ENCODE results near the gene MCTP2.

The MCTP2 gene

DNA sequence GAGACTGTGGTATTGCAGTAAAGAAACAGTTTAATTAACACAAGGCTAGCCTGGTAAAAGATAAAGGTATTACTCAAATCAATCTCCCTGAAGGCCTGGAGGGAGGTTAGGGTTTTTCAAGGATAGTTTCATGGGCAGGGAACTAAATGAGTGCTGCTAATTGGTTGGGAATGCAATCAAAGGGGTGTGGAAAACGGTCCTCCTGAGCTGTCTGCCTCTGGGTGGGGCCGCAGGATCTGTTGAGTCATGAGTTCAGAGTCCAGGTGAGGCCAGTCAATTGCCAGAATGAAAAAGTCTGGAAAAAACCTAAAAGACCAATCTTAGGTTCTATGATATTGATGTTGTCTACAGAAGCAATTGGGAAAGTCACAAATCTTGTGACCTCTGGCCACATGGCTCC lies 293.2 kb downstream of the MCTP2 start:
- no peak overlapping the region for H3K4me2 ChIP-seq (ENCODE audit: low read length)
- no peak overlapping the region for H3K27ac ChIP-seq (ENCODE audit: low read depth, low read length)
- H3F3A ChIP-seq (ENCODE audit: control insufficient read depth, insufficient read depth) = no peaks in the 10 kb centered on the region
- H4K20me1 ChIP-seq (ENCODE audit: control insufficient read depth, insufficient read depth, low read depth, low read length) = no peaks in the 10 kb centered on the region
- no peaks in the 10 kb centered on the region for H3K36me3 ChIP-seq (ENCODE audit: control insufficient read depth, low read length)
- no peaks in the 10 kb centered on the region for H3K79me2 ChIP-seq (ENCODE audit: control insufficient read depth, low read length)
- H3K4me1 ChIP-seq (ENCODE audit: control insufficient read depth, low read length) = no peaks in the 10 kb centered on the region
- no peaks in the 10 kb centered on the region for H3K27me3 ChIP-seq (ENCODE audit: control insufficient read depth, low read length)
- no peak overlapping the region for H3K4me3 ChIP-seq (ENCODE audit: low read length)
- no peak for TF ChIP-seq EZH2phosphoT487 (IDR thresholded peaks at IDR 0.05; ENCODE audit: borderline replicate concordance, low read length)
- TF ChIP-seq, protein P1, sequence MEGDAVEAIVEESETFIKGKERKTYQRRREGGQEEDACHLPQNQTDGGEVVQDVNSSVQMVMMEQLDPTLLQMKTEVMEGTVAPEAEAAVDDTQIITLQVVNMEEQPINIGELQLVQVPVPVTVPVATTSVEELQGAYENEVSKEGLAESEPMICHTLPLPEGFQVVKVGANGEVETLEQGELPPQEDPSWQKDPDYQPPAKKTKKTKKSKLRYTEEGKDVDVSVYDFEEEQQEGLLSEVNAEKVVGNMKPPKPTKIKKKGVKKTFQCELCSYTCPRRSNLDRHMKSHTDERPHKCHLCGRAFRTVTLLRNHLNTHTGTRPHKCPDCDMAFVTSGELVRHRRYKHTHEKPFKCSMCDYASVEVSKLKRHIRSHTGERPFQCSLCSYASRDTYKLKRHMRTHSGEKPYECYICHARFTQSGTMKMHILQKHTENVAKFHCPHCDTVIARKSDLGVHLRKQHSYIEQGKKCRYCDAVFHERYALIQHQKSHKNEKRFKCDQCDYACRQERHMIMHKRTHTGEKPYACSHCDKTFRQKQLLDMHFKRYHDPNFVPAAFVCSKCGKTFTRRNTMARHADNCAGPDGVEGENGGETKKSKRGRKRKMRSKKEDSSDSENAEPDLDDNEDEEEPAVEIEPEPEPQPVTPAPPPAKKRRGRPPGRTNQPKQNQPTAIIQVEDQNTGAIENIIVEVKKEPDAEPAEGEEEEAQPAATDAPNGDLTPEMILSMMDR (IDR thresholded peaks at IDR 0.05; ENCODE audit: low read depth, low read length, poor library complexity, severe bottlenecking) = no peak
- no peaks in the 10 kb centered on the region for H3K9me3 ChIP-seq (ENCODE audit: control insufficient read depth, insufficient read depth, low read length)
- no peaks in the 10 kb centered on the region for H3K9me2 ChIP-seq (replicated peaks; ENCODE audit: control insufficient read depth, low read length)

DNA sequence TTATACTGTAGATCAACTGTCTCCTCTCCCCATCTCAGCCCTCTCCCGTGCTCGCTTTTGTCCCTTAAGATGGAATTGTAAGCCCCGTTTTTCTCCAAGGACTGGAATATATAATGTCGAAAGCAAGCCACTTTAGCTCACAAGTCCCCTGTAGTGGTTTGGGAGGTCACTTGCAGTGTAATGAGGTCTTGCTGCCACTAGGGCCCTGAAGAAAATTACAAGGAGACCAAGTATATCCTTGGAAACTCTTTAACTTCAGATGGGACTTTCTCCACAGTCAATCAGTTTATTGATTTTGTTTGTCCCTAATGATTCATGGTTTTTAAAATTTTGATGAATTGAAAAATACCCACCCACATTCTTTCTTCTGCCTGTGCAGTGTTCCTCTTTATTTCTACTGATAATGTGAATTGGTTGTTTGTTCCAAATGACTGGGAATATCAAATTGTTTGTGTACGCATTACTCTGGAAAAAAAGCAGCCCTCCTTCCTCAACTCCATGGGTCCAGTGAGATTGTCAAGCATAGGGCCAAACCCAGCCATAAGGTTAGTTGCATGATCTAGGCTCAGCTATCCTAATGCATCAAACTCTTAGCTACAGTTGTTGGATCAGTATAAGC lies 294.8 kb downstream of the MCTP2 start:
- no peak overlapping the region for H3K4me2 ChIP-seq (ENCODE audit: low read length)
- no peaks in the 10 kb centered on the region for H3K27me3 ChIP-seq (ENCODE audit: control insufficient read depth, low read length)
- H3K27ac ChIP-seq (ENCODE audit: low read depth, low read length) = no peak overlapping the region
- no peaks in the 10 kb centered on the region for H4K20me1 ChIP-seq (ENCODE audit: control insufficient read depth, insufficient read depth, low read depth, low read length)
- H3K36me3 ChIP-seq (ENCODE audit: control insufficient read depth, low read length) = no peaks in the 10 kb centered on the region
- no peaks in the 10 kb centered on the region for H3K79me2 ChIP-seq (ENCODE audit: control insufficient read depth, low read length)
- H3K4me3 ChIP-seq (ENCODE audit: low read length) = no peak overlapping the region
- H3K9me2 ChIP-seq (replicated peaks; ENCODE audit: control insufficient read depth, low read length) = no peaks in the 10 kb centered on the region
- no peaks in the 10 kb centered on the region for H3K9me3 ChIP-seq (ENCODE audit: control insufficient read depth, insufficient read depth, low read length)
- H3K4me1 ChIP-seq (ENCODE audit: control insufficient read depth, low read length) = no peaks in the 10 kb centered on the region
- TF ChIP-seq EZH2phosphoT487 (IDR thresholded peaks at IDR 0.05; ENCODE audit: borderline replicate concordance, low read length) = no peak
- TF ChIP-seq, protein P1 (IDR thresholded peaks at IDR 0.05; ENCODE audit: low read depth, low read length, poor library complexity, severe bottlenecking) = peak; percentile 65
- H3F3A ChIP-seq (ENCODE audit: control insufficient read depth, insufficient read depth) = no peaks in the 10 kb centered on the region

DNA sequence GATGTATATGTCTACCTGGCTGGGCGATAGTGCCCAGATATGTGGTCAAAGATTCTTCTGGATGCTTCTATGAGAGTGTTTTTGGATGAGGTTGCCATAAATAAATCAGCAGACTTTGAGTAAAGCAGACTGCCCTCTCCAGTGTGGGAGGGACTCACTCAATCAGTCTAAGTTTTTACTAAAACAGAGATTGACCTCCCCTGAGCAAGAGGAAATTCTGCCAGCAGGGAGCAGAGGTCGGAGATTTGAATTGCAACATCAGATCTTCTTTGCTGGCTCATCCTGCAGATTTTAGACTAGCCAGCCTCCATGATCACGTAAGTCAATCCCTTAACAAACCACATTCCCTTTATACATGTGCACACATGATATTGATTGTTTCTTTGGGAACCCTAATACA lies 300.9 kb downstream of the MCTP2 start:
- Histone ChIP-seq H3K4me2 (ENCODE audit: low read length) (no peak overlapping the region), H4K20me1 (ENCODE audit: control insufficient read depth, insufficient read depth, low read depth, low read length) (no peaks in the 10 kb centered on the region), H3K79me2 (ENCODE audit: control insufficient read depth, low read length) (no peaks in the 10 kb centered on the region), H3K36me3 (ENCODE audit: control insufficient read depth, low read length) (no peaks in the 10 kb centered on the region), H3K27ac (ENCODE audit: low read depth, low read length) (no peak overlapping the region), H3K4me3 (ENCODE audit: low read length) (no peak overlapping the region), H3K9me2 (replicated peaks; ENCODE audit: control insufficient read depth, low read length) (no peaks in the 10 kb centered on the region), H3K27me3 (ENCODE audit: control insufficient read depth, low read length) (peaks cover 6% of the 10 kb centered on the region; the same call in 1 of the 2 replicates), H3F3A (ENCODE audit: control insufficient read depth, insufficient read depth) (no peaks in the 10 kb centered on the region), H3K9me3 (ENCODE audit: control insufficient read depth, insufficient read depth, low read length) (no peaks in the 10 kb centered on the region), H3K4me1 (ENCODE audit: control insufficient read depth, low read length) (no peaks in the 10 kb centered on the region)
- no peak for TF ChIP-seq EZH2phosphoT487 (IDR thresholded peaks at IDR 0.05; ENCODE audit: borderline replicate concordance, low read length)
- TF ChIP-seq, protein P1 (IDR thresholded peaks at IDR 0.05; ENCODE audit: low read depth, low read length, poor library complexity, severe bottlenecking) = no peak

Measured in DOHH2 (cell line).